ENCODE measurements around the gene KRTAP10-12.
A peak's percentile ranks its signal among the peaks of the same experiment; 100 is the strongest.
"Not testable (repeated sequence)": the region's sequence is repeated elsewhere in the genome, so short reads cannot be mapped to it uniquely, and the experiment has no call there.

The KRTAP10-12 gene, protein sequence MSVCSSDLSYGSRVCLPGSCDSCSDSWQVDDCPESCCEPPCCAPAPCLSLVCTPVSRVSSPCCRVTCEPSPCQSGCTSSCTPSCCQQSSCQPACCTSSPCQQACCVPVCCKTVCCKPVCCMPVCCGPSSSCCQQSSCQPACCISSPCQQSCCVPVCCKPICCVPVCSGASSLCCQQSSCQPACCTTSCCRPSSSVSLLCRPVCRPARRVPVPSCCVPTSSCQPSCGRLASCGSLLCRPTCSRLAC

DNA sequence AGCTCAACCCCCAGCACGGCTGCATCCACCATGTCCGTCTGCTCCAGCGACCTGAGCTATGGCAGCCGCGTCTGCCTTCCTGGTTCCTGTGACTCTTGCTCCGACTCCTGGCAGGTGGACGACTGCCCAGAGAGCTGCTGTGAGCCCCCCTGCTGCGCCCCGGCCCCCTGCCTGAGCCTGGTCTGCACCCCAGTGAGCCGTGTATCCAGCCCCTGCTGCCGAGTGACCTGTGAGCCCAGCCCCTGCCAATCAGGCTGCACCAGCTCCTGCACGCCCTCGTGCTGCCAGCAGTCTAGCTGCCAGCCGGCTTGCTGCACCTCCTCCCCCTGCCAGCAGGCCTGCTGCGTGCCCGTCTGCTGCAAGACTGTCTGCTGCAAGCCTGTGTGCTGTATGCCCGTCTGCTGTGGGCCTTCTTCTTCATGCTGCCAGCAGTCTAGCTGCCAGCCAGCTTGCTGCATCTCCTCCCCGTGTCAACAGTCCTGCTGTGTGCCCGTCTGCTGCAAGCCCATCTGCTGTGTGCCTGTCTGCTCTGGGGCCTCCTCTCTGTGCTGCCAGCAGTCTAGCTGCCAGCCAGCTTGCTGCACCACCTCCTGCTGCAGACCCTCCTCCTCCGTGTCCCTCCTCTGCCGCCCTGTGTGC is at the start of gene KRTAP10-12:
KRTAP10-12 (plus strand) TSS at position 1 of the 639 bp plus-strand sequence; CDS start at position 31, 30 bp downstream.
- DNase-seq (ENCODE audit: low read depth in 2 of 2, low spot score in 1 of 2) = not testable (repeated sequence)

DNA sequence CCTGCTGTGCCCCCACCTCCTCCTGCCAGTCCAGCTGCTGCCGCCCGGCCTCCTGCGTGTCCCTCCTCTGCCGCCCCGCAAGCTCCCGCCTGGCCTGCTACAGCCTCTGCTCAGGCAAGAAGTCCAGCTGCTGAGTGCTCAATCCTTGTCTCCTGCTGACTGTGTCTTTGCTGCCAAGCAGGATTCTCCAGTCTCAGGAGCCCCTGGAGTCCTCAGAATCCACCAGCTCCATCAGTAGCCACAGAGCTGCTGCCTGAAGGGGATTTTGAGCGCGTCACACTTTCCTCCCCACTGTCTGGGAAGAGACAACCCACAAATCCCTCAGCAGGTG is 49.8 kb upstream of the KRTAP10-12 start:
- no peak for DNase-seq (ENCODE audit: low read depth in 2 of 2, low spot score in 1 of 2)

DNA sequence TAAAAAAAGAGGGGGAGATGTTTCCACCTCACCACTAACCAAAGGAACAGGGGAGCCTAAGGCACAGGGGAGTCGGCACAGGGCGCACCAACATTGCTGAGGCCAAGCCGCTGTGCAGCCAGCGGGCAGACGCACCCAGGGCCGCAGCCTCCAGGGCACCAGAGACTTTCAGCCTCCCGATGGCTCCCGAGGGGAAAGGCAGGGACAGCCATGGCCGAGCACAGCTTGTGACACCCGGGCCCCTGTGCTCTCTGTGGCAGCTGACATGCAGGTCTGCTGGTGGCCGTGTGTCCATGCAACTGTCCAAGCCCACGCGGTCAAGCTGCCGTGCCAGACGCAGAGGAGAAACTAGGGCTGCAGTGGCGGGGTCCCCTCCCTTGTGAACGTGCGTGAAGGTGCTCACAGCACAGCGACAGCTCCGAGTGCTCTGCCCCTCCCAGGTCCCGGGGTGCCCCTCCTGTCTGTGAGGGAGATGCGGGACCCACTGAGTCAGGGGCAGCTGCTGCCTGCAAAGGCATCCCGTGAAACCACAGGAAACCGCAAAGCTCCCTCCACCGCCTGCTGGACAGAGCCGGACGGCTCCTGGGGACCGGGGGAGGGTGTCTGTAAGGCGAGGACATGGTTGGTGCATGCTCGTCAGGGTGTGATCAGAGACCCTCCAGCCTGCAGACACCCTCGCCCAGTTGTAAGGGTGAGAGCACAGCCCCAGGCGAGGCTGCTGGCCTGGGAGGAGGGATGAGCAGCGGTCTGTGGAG is 48.2 kb upstream of the KRTAP10-12 start:
- DNase-seq (ENCODE audit: low read depth in 2 of 2, low spot score in 1 of 2) = no peak

DNA sequence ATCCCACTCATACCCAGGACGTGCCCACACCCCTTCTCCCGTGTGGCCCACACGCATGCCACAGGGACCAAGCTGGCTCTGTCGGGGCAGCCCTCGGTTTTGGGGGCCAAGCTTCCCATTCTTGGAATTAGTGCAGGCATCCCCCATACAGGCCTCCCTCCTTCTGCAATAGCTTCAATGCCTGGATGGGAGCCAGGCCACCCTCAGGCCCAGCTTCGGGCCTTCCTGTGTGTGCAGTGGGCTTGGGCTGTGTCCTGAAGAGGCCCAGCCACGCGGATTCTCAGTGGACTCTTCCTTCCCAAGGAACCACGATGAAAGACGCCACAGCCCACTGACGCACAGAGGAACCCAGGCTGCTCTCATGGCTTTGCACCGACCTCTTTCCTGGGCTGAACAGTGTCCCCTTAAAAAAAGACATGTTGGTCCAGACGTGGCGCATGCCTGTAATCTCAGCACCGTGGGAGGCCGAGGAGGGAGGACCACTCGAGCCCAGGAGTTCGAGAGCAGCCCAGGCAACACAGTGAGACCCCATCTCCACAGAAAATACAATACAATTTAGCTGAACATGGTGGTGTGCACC is 47.4 kb upstream of the KRTAP10-12 start:
- DNase-seq (ENCODE audit: low read depth in 2 of 2, low spot score in 1 of 2) = no peak

DNA sequence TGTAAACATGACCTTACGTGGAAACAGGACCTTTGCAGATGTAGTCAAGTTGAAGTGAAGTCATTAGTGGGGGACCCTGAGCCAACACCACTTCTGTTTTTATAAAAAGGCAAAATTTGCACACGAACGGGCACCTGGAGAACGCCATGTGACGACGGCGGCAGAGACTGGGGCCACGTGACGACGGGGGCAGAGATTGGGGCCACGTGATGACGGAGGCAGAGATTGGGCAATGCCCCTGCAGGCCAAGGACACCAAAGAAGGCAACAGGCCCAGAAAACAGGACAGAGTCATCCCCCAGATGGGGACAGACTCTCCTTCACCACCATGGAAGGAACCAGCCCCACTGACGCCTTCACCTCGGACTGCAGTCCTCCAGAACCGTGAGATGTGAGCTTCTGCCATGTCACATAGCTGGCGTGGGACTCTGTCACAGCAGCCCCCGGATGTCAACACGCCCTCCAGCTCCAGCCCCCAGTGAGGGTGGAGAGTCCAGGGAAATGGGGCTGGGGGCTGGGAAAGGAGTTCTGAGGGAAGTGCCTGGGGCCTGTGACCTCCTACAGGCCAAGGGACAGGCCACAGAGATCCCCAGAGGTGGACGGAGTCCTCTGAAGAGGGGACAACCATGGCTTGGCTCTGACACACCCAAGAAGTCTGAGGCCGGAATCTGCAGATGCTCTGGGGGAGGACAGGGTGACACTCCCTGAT is 46.6 kb upstream of the KRTAP10-12 start:
- no peak for DNase-seq (ENCODE audit: low read depth in 2 of 2, low spot score in 1 of 2)

DNA sequence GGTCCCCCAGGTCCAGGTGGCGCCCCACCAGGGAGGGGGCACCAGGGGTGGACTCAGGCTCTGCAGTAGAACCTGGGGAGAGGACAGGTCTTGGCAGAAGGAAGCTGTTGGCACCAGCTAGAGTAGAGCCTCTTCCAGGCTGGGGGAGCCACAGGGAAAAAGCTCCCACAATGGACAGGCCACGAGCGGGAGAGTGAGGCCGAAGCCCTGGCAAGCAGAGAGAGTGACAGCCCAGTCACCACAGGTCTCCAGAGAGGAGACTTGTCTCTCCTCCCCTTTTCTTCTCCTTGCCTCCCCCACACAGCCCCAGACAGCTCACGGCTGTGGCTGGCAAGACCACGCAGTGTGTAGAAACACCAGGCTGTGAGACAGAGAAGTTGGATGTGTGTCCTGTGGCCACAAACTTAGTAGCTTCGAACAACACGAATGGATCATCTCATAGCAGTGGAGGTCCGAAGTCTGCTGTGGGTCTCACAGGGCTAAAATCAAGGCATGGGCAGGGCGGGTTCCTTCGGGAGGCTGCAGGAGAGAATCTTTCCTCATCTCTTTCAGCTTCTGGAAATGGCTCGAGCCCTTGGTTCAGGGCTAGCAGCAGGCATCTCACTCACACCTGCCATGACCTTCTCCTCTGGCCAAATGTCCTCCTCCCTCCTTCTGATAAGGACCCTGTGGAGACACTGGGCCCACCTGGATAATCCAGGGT is 45.8 kb upstream of the KRTAP10-12 start:
- no peak for DNase-seq (ENCODE audit: low read depth in 2 of 2, low spot score in 1 of 2)

DNA sequence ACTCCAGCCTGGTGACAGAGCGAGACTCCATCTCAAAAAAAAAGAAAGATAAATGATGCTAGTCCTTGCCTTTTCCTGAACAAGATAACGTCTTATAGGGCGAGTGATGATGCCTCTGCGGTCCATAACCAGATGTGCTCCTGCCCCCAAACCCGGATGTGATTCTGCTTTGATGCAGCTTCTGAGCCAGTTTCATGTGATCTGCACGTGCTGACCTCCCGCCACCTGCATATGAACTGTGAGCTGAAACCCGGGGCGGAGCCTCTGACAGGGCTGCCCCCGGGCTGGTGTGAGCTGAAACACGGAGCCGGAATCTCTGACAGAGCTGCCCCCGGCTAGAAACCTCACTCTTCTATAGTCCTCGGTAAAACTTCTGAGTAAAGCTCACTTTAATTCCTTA is 43.8 kb upstream of the KRTAP10-12 start:
- DNase-seq (ENCODE audit: low read depth in 2 of 2, low spot score in 1 of 2) = no peak

DNA sequence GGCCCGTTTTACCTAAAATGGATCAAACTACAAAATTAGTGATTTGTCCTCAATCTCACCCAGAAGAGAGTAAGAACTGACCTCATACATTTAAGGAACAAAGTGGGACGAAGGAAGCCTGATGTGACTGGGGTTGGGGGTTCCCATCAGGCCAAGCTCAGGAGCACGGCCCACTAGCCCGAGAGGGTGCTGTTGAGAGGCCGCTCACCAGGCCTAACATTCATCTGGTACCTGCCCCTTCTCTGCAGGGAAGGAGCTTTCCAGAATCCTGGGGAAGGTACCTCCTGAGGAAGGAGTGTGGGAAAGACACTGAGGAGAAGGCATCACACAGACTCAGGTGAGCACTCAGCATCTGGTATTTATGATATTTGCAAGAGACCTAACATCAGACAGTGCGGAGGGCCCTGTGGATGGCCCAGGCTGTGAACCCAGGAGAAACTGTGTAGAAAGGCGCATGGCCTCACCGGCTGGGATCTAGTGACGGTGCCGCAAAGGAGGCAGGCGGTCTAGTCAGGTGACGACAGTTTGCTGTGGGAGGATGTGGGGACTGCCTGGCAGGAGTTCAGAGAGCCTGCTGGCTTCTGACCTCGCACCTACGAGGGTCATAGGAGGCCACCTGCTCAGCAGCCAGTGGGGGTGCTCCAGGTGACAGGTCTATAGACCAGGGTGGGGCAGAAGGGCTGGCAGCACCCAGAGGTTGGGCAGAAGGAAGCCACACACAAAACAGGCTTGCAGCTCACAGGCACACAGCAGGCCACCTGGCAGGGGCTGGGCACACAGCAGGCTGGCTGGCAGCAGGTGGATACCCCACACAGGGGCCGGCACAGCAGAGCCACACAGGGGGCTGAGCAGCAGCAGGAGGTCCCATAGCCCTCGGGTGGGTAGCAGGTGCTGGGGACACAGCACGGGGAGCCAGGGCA is 43.1 kb upstream of the KRTAP10-12 start:
- peak in 1 of 2 donors; percentile 17 for DNase-seq (ENCODE audit: low read depth in 2 of 2, low spot score in 1 of 2)

DNA sequence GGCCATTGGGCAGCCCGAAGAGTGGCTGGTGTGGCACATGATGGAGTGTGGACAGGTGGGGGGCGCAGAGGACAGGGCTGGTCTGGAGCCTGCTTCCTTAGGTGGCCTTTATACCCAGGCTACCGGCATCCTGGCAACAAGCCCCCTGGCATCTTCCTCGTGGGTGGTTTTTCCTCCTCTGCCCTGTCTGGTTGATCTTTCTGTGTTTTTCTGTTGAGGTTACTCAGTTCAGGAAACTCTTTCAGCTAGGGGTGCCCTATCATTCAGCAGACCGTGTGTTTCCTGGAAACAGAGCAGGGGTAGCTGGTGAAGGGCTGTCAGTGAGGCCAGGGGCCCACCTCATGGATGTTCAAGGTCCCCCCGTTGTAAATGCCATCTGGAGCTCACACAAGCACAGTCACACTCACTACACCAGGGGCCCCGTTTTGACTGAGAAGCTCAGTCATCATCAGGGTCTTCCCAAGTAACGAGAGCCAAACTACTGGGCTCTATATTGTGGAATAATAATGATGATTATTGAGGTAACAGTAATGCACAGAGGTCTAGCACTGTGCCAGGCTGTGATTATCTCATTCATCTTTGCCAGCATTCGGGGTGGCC is 42.3 kb upstream of the KRTAP10-12 start, which contains the start of gene KRTAP12-4:
KRTAP12-4 (minus strand) TSS at position 84 of the 600 bp plus-strand sequence; CDS start at position 39, 45 bp downstream.
- DNase-seq (ENCODE audit: low read depth in 2 of 2, low spot score in 1 of 2) = no peak

DNA sequence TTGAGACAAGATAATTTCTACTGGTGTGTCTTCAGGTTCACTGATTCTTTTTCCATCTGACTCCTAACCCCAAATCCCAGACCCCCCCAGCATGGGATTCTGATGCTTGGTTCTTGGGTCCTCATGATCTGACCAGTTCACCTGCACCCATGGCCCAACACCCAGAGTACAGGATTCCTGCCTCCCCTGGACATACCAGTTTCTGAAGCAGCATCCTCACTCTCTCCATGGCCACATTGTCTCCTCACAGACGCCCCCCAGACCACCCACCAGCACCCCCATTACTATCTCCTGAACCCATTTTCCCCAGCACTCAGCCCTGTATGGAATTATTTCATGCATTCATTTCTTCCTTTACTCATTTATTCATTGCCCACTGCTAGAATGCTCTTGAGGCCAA is 40.1 kb upstream of the KRTAP10-12 start:
- no peak for DNase-seq (ENCODE audit: low read depth in 2 of 2, low spot score in 1 of 2)

DNA sequence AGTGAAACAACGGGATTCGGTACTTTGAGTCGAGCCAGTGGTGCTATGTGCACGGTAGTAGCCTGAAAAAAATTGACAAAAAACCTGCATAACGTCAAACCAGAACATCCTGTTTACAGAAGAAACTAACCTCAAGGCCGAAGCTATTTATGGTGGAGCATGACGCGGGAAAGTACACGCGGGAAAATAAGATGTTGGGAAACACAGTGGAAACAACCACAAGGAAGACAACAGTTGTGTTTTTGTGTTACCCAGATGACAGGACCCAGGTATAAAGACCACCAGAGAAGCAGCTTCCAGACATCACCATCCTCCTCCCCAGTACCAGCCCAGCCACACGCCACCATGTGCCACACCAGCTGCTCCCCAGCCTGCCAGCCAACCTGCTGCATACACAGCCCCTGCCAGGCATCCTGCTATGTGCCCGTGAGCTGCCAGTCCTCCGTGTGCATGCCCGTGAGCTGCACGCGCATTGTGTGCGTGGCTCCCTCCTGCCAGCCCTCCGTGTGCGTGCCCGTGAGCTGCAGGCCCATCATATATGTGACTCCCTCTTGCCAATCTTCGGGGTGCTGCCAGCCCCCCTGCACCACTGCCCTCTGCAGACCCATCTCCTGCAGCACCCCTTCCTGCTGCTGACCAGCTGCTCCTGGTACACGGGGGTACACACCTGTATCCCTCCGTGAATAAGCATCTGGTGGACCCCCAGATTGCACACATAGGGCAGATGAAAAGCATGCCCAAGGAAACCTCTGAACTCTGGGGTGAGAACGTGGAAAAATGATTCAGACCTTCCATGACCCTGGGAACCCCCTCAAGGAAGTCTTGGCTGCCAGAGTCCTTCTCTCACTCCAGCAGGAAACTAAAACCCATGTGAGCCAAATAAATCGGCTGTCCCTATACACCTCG is 39.1 kb upstream of the KRTAP10-12 start, which contains the start of gene KRTAP12-3:
KRTAP12-3 (plus strand) TSS at position 298 of the 906 bp plus-strand sequence; CDS start at position 346, 48 bp downstream.
- DNase-seq (ENCODE audit: low read depth in 2 of 2, low spot score in 1 of 2) = peak in 1 of 2 donors; percentile 17

DNA sequence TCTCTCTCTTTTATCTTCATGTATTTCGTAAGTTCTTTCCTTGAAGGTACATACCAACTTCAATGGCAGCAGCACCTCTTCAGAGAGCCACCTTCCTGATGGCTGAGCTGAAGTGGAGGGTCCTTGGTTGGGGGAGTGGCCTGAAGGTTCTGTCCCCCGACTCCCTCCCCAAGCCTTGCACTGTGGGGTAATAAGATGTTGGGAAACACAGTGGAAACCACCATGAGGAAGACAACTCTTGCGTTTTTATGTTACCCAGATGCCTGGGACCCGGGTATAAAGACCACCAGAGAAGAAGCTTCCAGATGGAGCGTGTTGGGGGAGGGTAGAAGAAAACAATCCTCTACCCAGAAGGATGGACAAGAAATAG is 38.4 kb upstream of the KRTAP10-12 start:
- no peak for DNase-seq (ENCODE audit: low read depth in 2 of 2, low spot score in 1 of 2)

DNA sequence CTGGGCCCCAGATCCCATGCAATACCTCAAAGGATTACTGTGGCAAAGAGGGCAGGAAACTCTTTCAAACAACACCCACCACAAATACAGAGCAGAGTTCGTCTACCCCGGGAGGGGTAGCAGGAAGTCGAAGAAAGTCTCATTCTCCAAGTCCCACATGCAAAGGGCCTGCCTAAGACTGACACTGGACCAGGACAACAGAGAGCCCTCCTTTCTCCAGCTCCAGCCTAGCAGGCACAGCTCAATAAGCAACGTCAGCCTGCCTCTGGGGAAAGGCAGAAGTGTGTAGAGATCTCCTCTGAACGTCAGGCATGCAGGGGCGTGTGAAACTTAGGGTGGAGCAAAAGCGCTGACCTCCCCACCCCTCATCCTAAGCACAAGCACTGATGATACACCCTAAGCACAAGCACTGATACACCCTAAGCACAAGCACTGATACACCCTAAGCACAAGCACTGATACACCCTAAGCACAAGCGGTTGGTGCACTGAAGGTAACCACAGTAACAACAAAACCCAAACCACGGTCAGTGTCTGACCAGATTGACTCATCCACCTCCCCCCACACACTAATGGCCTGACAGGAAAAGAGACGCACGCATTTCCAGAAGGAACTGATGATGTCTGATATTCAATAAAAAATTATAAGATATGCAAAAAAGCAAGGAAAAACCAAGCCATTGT is 37.9 kb upstream of the KRTAP10-12 start:
- DNase-seq (ENCODE audit: low read depth in 2 of 2, low spot score in 1 of 2) = no peak

DNA sequence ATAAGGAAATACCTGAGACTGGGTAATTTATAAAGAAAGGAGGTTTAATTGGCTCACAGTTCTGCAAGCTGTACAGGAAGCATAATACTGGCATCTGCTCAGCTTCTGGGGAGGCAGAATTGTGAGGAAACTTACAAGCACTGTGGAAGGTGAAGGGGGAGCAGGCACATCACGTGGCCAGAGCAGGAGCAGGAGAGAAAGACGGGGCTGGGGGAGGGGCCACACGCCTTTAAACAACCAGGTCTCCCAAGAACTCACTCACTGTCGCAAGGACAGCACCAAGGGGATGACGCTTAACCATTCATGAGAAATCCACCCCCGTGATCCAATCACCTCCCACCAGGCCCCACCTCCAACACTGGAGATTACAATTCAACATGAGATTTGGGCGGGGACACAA is 35.4 kb upstream of the KRTAP10-12 start:
- DNase-seq (ENCODE audit: low read depth in 2 of 2, low spot score in 1 of 2) = not testable (repeated sequence)

DNA sequence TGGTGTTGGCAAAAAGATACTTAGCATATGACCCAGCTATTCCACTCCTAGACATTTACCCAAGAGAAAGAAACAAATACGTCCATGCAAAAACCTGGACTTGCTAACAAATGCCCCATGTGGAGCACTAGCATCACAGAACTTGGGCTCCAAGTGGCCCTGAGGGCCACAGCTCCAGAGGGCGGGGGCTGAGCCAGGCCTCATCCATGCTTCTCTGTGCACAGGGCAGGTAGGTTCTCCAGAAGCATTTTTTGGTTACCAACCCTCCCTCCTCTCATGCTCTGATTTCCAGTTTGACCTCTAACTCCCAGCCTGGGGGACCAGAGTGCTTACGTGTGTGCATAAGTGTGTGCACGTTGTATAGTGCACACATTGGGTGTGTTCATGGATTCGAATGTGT is 32.3 kb upstream of the KRTAP10-12 start:
- no peak for DNase-seq (ENCODE audit: low read depth in 2 of 2, low spot score in 1 of 2)

DNA sequence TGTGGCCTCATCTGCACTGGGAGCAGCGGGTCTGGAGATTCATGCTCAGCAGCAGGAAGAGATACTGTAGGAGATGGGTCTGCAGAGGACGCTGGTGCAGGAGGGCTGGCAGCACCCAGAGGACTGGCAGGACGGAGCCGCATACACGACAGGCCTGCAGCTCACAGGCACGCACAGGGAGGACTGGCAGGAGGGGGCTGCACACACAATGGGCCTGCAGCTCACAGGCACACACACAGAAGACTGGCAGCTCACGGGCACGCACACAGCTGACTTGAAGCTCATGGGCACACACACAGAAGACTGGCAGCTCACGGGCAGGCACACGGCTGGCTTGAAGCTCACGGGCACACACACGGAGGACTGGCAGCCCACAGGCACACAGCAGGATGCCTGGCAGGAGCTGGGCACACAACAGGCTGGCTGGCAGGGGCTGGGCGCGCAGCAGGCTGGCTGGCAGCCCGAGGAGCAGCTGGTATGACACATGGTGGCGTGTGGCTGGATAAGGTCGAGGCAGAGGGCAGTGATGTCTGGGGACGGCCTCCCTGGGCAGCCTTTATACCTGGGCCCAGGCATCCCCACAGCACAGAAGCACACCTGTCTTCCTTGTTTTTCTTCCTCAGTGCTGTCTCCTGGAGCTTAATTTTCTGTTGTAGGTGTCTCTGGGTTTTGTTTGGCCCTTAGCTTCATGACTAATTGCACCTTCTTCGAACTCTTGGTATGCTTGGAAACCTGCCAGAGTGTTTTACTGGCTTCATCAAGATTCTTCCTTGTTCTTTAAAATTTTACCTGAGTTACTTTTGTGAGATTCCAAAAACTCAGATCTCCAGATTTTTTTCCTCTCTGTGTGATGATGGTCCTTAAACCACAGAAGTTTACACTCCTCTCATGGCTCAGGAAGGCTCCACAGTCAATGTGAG is 30.3 kb upstream of the KRTAP10-12 start, which contains the start of gene KRTAP12-2:
KRTAP12-2 (minus strand) TSS at position 527 of the 920 bp plus-strand sequence; CDS start at position 486, 41 bp downstream.
- DNase-seq (ENCODE audit: low read depth in 2 of 2, low spot score in 1 of 2) = no peak
